Measurements from ENCODE around the gene MSH4.
"Not testable (repeated sequence)": the region's sequence is repeated elsewhere in the genome, so short reads cannot be mapped to it uniquely, and the experiment has no call there.

The MSH4 gene

GRCh38 chr1:75797606-75798216 lies 1.0 kb downstream of the MSH4 start:
- no peak for DNase-seq

GRCh38 chr1:75801480-75801879 lies 4.8 kb downstream of the MSH4 start:
- not testable (repeated sequence) for DNase-seq

- no peak for DNase-seq
These were observed 12.2 kb downstream of the MSH4 start for GRCh38 chr1:75808921-75809320.

GRCh38 chr1:75810113-75810512 lies 13.4 kb downstream of the MSH4 start:
- not testable (repeated sequence) for DNase-seq

- DNase-seq: no peak
These were observed 14.7 kb downstream of the MSH4 start for GRCh38 chr1:75811211-75811981.

- DNase-seq: no peak
These were observed 15.4 kb downstream of the MSH4 start for GRCh38 chr1:75812065-75812464.

- not testable (repeated sequence) for DNase-seq
These were observed 26.9 kb downstream of the MSH4 start for GRCh38 chr1:75823596-75823995.

- no peak for DNase-seq
These were observed 39.9 kb downstream of the MSH4 start for GRCh38 chr1:75836528-75837100.

- DNase-seq: no peak
These were observed 41.4 kb downstream of the MSH4 start for GRCh38 chr1:75838079-75838478.

GRCh38 chr1:75841421-75841820 lies 44.7 kb downstream of the MSH4 start:
- no peak for DNase-seq

GRCh38 chr1:75845576-75845975 lies 48.9 kb downstream of the MSH4 start:
- no peak for DNase-seq

- no peak for DNase-seq
These were observed 58.3 kb downstream of the MSH4 start for GRCh38 chr1:75855010-75855409.

GRCh38 chr1:75855734-75856133 lies 59.1 kb downstream of the MSH4 start:
- no peak for DNase-seq

GRCh38 chr1:75861831-75862230 lies 65.1 kb downstream of the MSH4 start:
- DNase-seq: no peak

GRCh38 chr1:75870951-75871350 lies 74.3 kb downstream of the MSH4 start:
- no peak for DNase-seq

- no peak for DNase-seq
These were observed 83.3 kb downstream of the MSH4 start for GRCh38 chr1:75879985-75880384.

GRCh38 chr1:75884437-75884836 lies 87.8 kb downstream of the MSH4 start:
- DNase-seq: no peak

- DNase-seq: no peak
These were observed 104.7 kb downstream of the MSH4 start for GRCh38 chr1:75901371-75901770.

- DNase-seq: peak; percentile 8
These were observed 112.1 kb downstream of the MSH4 start for GRCh38 chr1:75908717-75909152.

- no peak for DNase-seq
These were observed 120.2 kb downstream of the MSH4 start for GRCh38 chr1:75916834-75917233.

- DNase-seq: no peak
These were observed 126.0 kb downstream of the MSH4 start for GRCh38 chr1:75922698-75923097.

- no peak for DNase-seq
These were observed 135.6 kb downstream of the MSH4 start, which contains the start of gene ASB17 for GRCh38 chr1:75932304-75932703. ASB17 (minus strand) TSS chr1:75932404; CDS start chr1:75932291, 113 bp downstream.

- no peak for DNase-seq
These were observed 140.4 kb downstream of the MSH4 start for GRCh38 chr1:75937034-75937433.

GRCh38 chr1:75943037-75943436 lies 146.4 kb downstream of the MSH4 start:
- not testable (repeated sequence) for DNase-seq

Measured in RPMI8226 (cell line).